C4-2B (cell line): ENCODE data around the gene ADIPOR2.

Source experiments
- CTCF ChIP-seq: fragments of 450-650 bp; conservative IDR thresholded peaks from 2 replicates; pipeline ENCODE4 v1.5.1; 2017; ENCODE audit warnings: mild to moderate bottlenecking
- ZFX ChIP-seq: fragments of 450-650 bp; IDR thresholded peaks from 2 replicates; pipeline ENCODE4 v1.6.1; 2017

- TF ChIP-seq CTCF (no peak), ZFX (no peak)
Observed at GRCh38 chr12:1732914-1733313, 42.0 kb downstream of the ADIPOR2 start.
